Smooth muscle cell (in vitro differentiated cells): ENCODE measurements around the gene CENPV. TPM values are rescaled to one million over a fixed set of nuclear protein-coding genes. Genes with fewer than 3 reads are reported as not detected.
A peak's percentile ranks its signal among the peaks of the same experiment; 100 is the strongest.
"Not testable (repeated sequence)": the region's sequence is repeated elsewhere in the genome, so short reads cannot be mapped to it uniquely, and the experiment has no call there.

ENCODE experiments used
- DNase-seq: peaks from one replicate; lab custom pipeline; 2025; ENCODE audit not compliant: unreplicated experiment; lab: John Stamatoyannopoulos, UW
- H2AFZ ChIP-seq: fragments of 200-600 bp; sonication (generic); 2 replicates; pipeline ENCODE4 v1.6.0; 2016; ENCODE audit warnings: antibody characterized with exemption, low read depth, mild to moderate bottlenecking
- H3F3A ChIP-seq: fragments of 200-600 bp; sonication (generic); 2 replicates; pipeline ENCODE4 v1.6.0; 2017; ENCODE audit warnings: antibody characterized with exemption, low read depth
- H3K27ac ChIP-seq: fragments of 200-600 bp; sonication (generic); 2 replicates; pipeline ENCODE4 v1.5.1; 2016; ENCODE audit warnings: low read depth, mild to moderate bottlenecking
- H3K27me3 ChIP-seq: fragments of 200-600 bp; sonication (generic); 2 replicates; pipeline ENCODE4 v1.6.1; 2016; ENCODE audit warnings: low read depth, mild to moderate bottlenecking
- H3K36me3 ChIP-seq: fragments of 200-600 bp; sonication (generic); 2 replicates; pipeline ENCODE4 v1.5.1; 2016; ENCODE audit warnings: low read depth
- H3K4me1 ChIP-seq: fragments of 200-600 bp; sonication (generic); 2 replicates; pipeline ENCODE4 v1.5.1; 2016; ENCODE audit warnings: low read depth
- H3K4me2 ChIP-seq: fragments of 200-600 bp; sonication (generic); 2 replicates; pipeline ENCODE4 v1.6.0; 2016; ENCODE audit warnings: mild to moderate bottlenecking
- H3K4me3 ChIP-seq: fragments of 200-600 bp; sonication (generic); 2 replicates; pipeline ENCODE4 v1.5.1; 2016; ENCODE audit warnings: mild to moderate bottlenecking
- H3K79me2 ChIP-seq: fragments of 200-600 bp; sonication (generic); 2 replicates; pipeline ENCODE4 v1.6.0; 2016; ENCODE audit warnings: low read depth, mild to moderate bottlenecking
- H3K9ac ChIP-seq: fragments of 200-600 bp; sonication (generic); 2 replicates; pipeline ENCODE4 v1.6.0; 2016; ENCODE audit warnings: low read depth
- H3K9me3 ChIP-seq: fragments of 200-600 bp; sonication (generic); replicated peaks from 2 replicates; pipeline ENCODE4 v1.5.1; 2016; ENCODE audit warnings: low read depth
- H4K20me1 ChIP-seq: fragments of 200-600 bp; sonication (generic); 2 replicates; pipeline ENCODE4 v1.6.0; 2016; ENCODE audit warnings: low read depth
- CTCF ChIP-seq: fragments of 200-600 bp; sonication (generic); IDR thresholded peaks from 2 replicates; pipeline ENCODE4 v1.5.1; 2017; ENCODE audit warnings: borderline replicate concordance, mild to moderate bottlenecking, antibody characterized with exemption; ENCODE audit not compliant: insufficient read depth, poor library complexity, severe bottlenecking
- WGBS: methylation state at CpG from one replicate; pipeline ENCODE4 v1.1.7; 2016; ENCODE audit warnings: low lambda C conversion rate; 5-methylcytosine and 5-hydroxymethylcytosine counted together
- polyA plus RNA-seq: library from polyadenylated mRNA; unstranded; fragments of >200 nt; fragmentation: Nextera tagmentation; extraction: Ambion mirVana; gene quantifications from 2 replicates; pipeline ENCODE4 v1.2.1, GENCODE V29; 2016
- total RNA-seq: library from RNA; depleted of rRNA; stranded (reverse); fragments of >200 nt; gene quantifications from 2 replicates; pipeline ENCODE4 v1.2.3, GENCODE V29; 2014

Gene CENPV
- total and polyA plus RNA-seq, 2 experiments from 2014 or later: 17.5 to 44.5 TPM

GRCh38 chr17:16314859-16315258 lies 38.4 kb downstream of the CENPV start:
- H3K79me2 ChIP-seq: no peaks in the 10 kb centered on the region
- no peak overlapping the region for H3K4me3 ChIP-seq
- no peak for TF ChIP-seq CTCF
- H4K20me1 ChIP-seq: no peaks in the 10 kb centered on the region
- H3K36me3 ChIP-seq: no peaks in the 10 kb centered on the region
- H3K4me2 ChIP-seq: no peak overlapping the region
- H3K4me1 ChIP-seq: peaks cover 4% of the 10 kb centered on the region
- H3K9ac ChIP-seq: no peak overlapping the region
- no peak for DNase-seq
- no peaks in the 10 kb centered on the region for H3K9me3 ChIP-seq
- no peak overlapping the region for H2AFZ ChIP-seq
- WGBS: 98% methylated on average over 3 of the region's 3 CpGs
- H3K27ac ChIP-seq: no peak overlapping the region
- H3K27me3 ChIP-seq: no peaks in the 10 kb centered on the region
- H3F3A ChIP-seq: peaks cover 6% of the 10 kb centered on the region

DNA sequence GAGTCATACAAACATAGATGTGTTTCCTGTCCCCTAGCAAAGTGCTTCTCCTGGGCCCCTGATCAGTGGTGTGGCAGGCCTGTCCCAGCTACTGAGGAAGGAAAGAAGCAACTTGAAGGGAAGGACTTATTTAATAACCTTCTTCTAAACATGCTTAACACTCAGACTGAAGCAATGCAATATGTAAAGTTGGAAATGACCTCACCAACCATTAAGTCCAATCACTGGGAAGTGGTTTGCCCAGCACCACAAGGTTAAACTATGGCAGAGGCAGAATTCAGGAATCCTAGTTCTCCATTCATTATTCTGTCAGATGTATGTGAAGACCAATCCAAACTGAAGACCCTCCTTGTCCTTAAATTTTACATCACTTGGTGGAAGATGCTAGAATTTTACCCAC lies 39.1 kb downstream of the CENPV start:
- Histone ChIP-seq H3K4me1 (peaks cover 4% of the 10 kb centered on the region), H3K27ac (no peak overlapping the region), H3K9ac (no peak overlapping the region), H3K27me3 (no peaks in the 10 kb centered on the region), H3K9me3 (no peaks in the 10 kb centered on the region), H2AFZ (no peak overlapping the region), H3K4me2 (peak overlapping the region; percentile 36), H3K36me3 (no peaks in the 10 kb centered on the region), H3K79me2 (no peaks in the 10 kb centered on the region), H4K20me1 (no peaks in the 10 kb centered on the region), H3K4me3 (no peak overlapping the region), H3F3A (peaks cover 6% of the 10 kb centered on the region)
- DNase-seq: no peak
- no peak for TF ChIP-seq CTCF

- H3F3A ChIP-seq: peaks cover 6% of the 10 kb centered on the region
- H3K4me1 ChIP-seq: peaks cover 4% of the 10 kb centered on the region
- no peaks in the 10 kb centered on the region for H3K9me3 ChIP-seq
- H3K79me2 ChIP-seq: no peaks in the 10 kb centered on the region
- H3K4me3 ChIP-seq: no peak overlapping the region
- no peak overlapping the region for H3K27ac ChIP-seq
- no peak overlapping the region for H3K9ac ChIP-seq
- WGBS: 53% methylated on average over 7 of the region's 7 CpGs
- peak overlapping the region; percentile 36 for H3K4me2 ChIP-seq
- H2AFZ ChIP-seq: no peak overlapping the region
- H4K20me1 ChIP-seq: no peaks in the 10 kb centered on the region
- DNase-seq: no peak
- no peaks in the 10 kb centered on the region for H3K27me3 ChIP-seq
- no peaks in the 10 kb centered on the region for H3K36me3 ChIP-seq
- TF ChIP-seq CTCF: no peak
Observed at GRCh38 chr17:16313139-16314090, 39.9 kb downstream of the CENPV start.

DNA sequence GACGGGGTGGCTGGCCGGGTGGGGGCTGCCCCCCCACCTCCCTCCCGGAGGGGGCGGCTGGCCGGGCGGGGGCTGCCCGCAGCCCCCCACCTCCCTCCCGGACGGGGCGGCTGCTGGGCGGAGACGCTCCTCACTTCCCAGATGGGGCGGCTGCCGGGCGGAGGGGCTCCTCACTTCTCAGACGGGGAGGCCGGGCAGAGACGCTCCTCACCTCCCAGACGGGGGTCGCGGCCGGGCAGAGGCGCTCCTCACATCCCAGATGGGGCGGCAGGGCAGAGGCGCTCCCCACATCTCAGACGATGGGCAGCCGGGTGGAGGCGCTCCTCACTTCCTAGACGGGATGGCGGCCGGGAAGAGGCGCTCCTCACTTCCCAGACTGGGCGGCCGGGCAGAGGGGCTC lies 41.2 kb downstream of the CENPV start:
- H3K9ac ChIP-seq, H3F3A ChIP-seq, H3K27ac ChIP-seq, H4K20me1 ChIP-seq, H3K4me2 ChIP-seq, H3K9me3 ChIP-seq, H3K4me1 ChIP-seq, DNase-seq, H2AFZ ChIP-seq, H3K79me2 ChIP-seq, H3K27me3 ChIP-seq, H3K36me3 ChIP-seq, H3K4me3 ChIP-seq: not testable (repeated sequence)
- WGBS: 100% methylated on average over 11 of the region's 34 CpGs
